ENCODE data around the gene SRGAP1.

DNA sequence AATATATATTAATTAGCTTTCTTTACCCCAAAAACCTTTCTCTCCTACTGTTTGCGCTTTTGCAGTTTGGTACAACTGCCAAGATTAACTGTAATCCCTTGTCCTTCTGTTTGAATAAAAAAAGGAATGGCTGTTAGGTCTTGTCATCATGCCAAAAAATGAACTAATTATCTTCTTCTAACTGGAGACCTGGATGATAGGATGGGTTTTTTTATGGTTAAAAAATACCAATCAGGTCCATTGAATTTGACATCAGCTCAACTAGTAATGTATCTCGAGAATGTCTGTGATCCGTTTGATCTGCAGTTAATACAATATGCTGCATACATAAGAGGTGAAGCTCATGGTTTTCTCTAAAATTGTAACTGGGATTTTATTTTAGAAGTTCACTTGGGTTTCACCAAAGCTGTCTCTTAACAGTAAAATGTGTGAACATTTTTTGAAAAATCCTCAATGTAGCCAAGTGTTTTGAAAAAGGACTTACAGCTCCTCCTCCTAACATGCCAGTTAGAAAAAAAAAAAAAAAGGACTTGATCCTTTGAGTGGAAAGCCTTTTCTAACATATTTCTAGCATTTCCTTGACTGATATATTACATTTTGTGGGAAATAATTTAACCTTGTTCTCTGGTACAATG, 96.8 kb downstream of the SRGAP1 start:
- TF ChIP-seq, protein P1, sequence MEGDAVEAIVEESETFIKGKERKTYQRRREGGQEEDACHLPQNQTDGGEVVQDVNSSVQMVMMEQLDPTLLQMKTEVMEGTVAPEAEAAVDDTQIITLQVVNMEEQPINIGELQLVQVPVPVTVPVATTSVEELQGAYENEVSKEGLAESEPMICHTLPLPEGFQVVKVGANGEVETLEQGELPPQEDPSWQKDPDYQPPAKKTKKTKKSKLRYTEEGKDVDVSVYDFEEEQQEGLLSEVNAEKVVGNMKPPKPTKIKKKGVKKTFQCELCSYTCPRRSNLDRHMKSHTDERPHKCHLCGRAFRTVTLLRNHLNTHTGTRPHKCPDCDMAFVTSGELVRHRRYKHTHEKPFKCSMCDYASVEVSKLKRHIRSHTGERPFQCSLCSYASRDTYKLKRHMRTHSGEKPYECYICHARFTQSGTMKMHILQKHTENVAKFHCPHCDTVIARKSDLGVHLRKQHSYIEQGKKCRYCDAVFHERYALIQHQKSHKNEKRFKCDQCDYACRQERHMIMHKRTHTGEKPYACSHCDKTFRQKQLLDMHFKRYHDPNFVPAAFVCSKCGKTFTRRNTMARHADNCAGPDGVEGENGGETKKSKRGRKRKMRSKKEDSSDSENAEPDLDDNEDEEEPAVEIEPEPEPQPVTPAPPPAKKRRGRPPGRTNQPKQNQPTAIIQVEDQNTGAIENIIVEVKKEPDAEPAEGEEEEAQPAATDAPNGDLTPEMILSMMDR (IDR thresholded peaks at IDR 0.05; ENCODE audit: borderline replicate concordance, extremely low read depth, low read length, poor library complexity, severe bottlenecking): no peak
- TF ChIP-seq EZH2 (IDR thresholded peaks at IDR 0.05; ENCODE audit: borderline replicate concordance, low read depth, low read length, severe bottlenecking): no peak

Data from DND-41 (cell line).